Stomach (tissue), 4 donors: Measurements from ENCODE around the gene PSTPIP2.

Experiments
- POLR2A ChIP-seq, 4 donors: fragments of 450-650 bp; IDR thresholded peaks; one replicate each; pipeline ENCODE4 v1.6.1; 2016; ENCODE audit warnings: antibody characterized with exemption in 4 of 4, control low read depth in 2 of 4, mild to moderate bottlenecking in 1 of 4, moderate library complexity in 1 of 4
- POLR2AphosphoS5 ChIP-seq, 3 donors: sonication (generic); formaldehyde crosslinking; IDR thresholded peaks; one replicate each; pipeline ENCODE4 v1.6.1; 2016; ENCODE audit warnings: antibody characterized with exemption in 3 of 3
- TF ChIP-seq, protein P1 (sequence below), 7 experiments: fragments of 450-650 bp in 4 of 7; fragments of 200-600 bp in 3 of 7; sonication (generic) in 3 of 7; IDR thresholded peaks; one replicate each; pipeline ENCODE4 v1.5.1; 2016 to 2019; ENCODE audit warnings: antibody characterized with exemption in 7 of 7, control low read depth in 2 of 7, mild to moderate bottlenecking in 1 of 7

DNA sequence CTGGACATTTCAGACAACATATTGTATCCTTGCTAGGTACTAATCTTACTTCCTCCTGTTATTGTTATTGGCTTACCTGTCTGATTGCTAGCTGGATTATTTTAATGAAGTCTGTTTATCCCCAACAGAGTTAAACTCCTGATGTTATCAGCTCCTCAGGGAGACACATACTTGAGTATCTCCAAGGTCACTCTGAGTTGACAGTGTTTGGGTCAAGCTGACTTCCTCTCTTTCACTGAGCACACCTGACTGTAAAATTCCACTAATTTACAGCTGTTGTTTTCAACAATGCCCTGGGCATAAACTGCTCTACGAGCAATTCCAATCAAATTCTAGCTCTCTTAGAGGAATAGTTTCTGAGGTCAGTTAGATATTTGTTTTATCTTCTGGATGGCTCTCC lies 41.7 kb upstream of the PSTPIP2 start:
- TF ChIP-seq, protein P1, sequence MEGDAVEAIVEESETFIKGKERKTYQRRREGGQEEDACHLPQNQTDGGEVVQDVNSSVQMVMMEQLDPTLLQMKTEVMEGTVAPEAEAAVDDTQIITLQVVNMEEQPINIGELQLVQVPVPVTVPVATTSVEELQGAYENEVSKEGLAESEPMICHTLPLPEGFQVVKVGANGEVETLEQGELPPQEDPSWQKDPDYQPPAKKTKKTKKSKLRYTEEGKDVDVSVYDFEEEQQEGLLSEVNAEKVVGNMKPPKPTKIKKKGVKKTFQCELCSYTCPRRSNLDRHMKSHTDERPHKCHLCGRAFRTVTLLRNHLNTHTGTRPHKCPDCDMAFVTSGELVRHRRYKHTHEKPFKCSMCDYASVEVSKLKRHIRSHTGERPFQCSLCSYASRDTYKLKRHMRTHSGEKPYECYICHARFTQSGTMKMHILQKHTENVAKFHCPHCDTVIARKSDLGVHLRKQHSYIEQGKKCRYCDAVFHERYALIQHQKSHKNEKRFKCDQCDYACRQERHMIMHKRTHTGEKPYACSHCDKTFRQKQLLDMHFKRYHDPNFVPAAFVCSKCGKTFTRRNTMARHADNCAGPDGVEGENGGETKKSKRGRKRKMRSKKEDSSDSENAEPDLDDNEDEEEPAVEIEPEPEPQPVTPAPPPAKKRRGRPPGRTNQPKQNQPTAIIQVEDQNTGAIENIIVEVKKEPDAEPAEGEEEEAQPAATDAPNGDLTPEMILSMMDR (IDR thresholded peaks at IDR 0.05), result no peak
- TF ChIP-seq POLR2A (IDR thresholded peaks at IDR 0.05) (no peak), POLR2AphosphoS5 (IDR thresholded peaks at IDR 0.05) (no peak)
